Measurements from ENCODE around the gene OR52H1. TPM values are rescaled to one million over a fixed set of nuclear protein-coding genes. Genes with fewer than 3 reads are reported as not detected.

The OR52H1 gene
- polyA plus RNA-seq, 1 of the 3 experiments (the other 2 are of a cell fraction) = not detected

GRCh38 chr11:5507933-5508305 is 40.4 kb downstream of the OR52H1 start:
- ChIA-PET CTCF (interaction anchor here (1.5 kb wide), 1 partner anchor 31 kb away, joined by 7 read pairs; no protein-coding TSS in a partner anchor), POLR2A (no interaction called here)
- DNase-seq = no peak
- 2% methylated on average over 4 of the region's 6 CpGs for WGBS (ENCODE audit: low lambda C conversion rate)
- Histone ChIP-seq H3K4me1 (ENCODE audit: control insufficient read depth in 1 of 2, insufficient read depth in 2 of 2, low read depth in 1 of 2, low read length in 1 of 2) (no peaks in the 10 kb centered on the region; a peak in 1 of 4 replicates), H3K36me3 (replicated peaks in 1 of 2; ENCODE audit: control insufficient read depth in 1 of 2, insufficient read depth in 2 of 2, low read length in 1 of 2) (no peaks in the 10 kb centered on the region), H3F3A (replicated peaks; ENCODE audit: insufficient read depth) (no peaks in the 10 kb centered on the region), H3K27ac (ENCODE audit: low read depth in 2 of 2, low read length in 1 of 2) (no peak overlapping the region), H3K27me3 (ENCODE audit: insufficient read depth) (no peaks in the 10 kb centered on the region), H3K79me2 (ENCODE audit: insufficient read depth) (no peaks in the 10 kb centered on the region), H3K9ac (no peak overlapping the region), H3K4me2 (no peak overlapping the region), H3K9me3 (no peaks in the 10 kb centered on the region), H4K20me1 (ENCODE audit: insufficient read depth) (no peaks in the 10 kb centered on the region), H3K9me2 (no peaks in the 10 kb centered on the region), H2AFZ (ENCODE audit: low read depth) (no peak overlapping the region), H3K4me3 (ENCODE audit: low read depth in 2 of 2, low read length in 1 of 2) (no peak overlapping the region)
- TF ChIP-seq TAF1 (IDR thresholded peaks at IDR 0.05; ENCODE audit: borderline replicate concordance, low read depth, low read length) = no peak
- no peak for TF ChIP-seq YY1 (IDR thresholded peaks at IDR 0.05; ENCODE audit: low read depth)
- TF ChIP-seq POLR2AphosphoS5 (IDR thresholded peaks at IDR 0.05; ENCODE audit: low read depth, low read length) = no peak
- no peak for TF ChIP-seq FOSL2 (IDR thresholded peaks at IDR 0.05; ENCODE audit: borderline replicate concordance, low read depth)
- TF ChIP-seq FOXJ3 (CRISPR knock-in tag; IDR thresholded peaks at IDR 0.05) = no peak
- TF ChIP-seq FOXM1 (IDR thresholded peaks at IDR 0.05; ENCODE audit: low read depth) = no peak
- no peak for TF ChIP-seq SMC3 (IDR thresholded peaks at IDR 0.05; ENCODE audit: low read depth, low read length)
- no peak for TF ChIP-seq RFX5 (IDR thresholded peaks at IDR 0.05; ENCODE audit: low read length)
- no peak for TF ChIP-seq RCOR1 (IDR thresholded peaks at IDR 0.05; ENCODE audit: low read length)
- TF ChIP-seq SIN3A (IDR thresholded peaks at IDR 0.05; ENCODE audit: borderline replicate concordance, low read depth, low read length) = no peak
- TF ChIP-seq MXI1 (IDR thresholded peaks at IDR 0.05; ENCODE audit: low read depth, low read length) = no peak
- no peak for TF ChIP-seq IRF3 (IDR thresholded peaks at IDR 0.05; ENCODE audit: low read depth, low read length)
- TF ChIP-seq MAX (IDR thresholded peaks at IDR 0.05; ENCODE audit: low read depth) = no peak

GRCh38 chr11:5507177-5507932 is 41.0 kb downstream of the OR52H1 start:
- H3K79me2 ChIP-seq (ENCODE audit: insufficient read depth) = no peaks in the 10 kb centered on the region
- POLR2A ChIA-PET = no interaction called here
- no peaks in the 10 kb centered on the region for H3F3A ChIP-seq (replicated peaks; ENCODE audit: insufficient read depth)
- no peak overlapping the region for H3K27ac ChIP-seq (ENCODE audit: low read depth in 2 of 2, low read length in 1 of 2)
- H3K9ac ChIP-seq = no peak overlapping the region
- no peaks in the 10 kb centered on the region for H3K27me3 ChIP-seq (ENCODE audit: insufficient read depth)
- H3K9me2 ChIP-seq = no peaks in the 10 kb centered on the region
- TF ChIP-seq RXRA (IDR thresholded peaks at IDR 0.05; ENCODE audit: borderline replicate concordance, low read depth) (no peak), ELF1 (IDR thresholded peaks at IDR 0.05) (no peak), TCF12 (IDR thresholded peaks at IDR 0.05) (no peak), SMC3 (IDR thresholded peaks at IDR 0.05; ENCODE audit: low read depth, low read length) (no peak), RAD21 (IDR thresholded peaks at IDR 0.05; ENCODE audit: low read length) (no peak), RFX5 (IDR thresholded peaks at IDR 0.05; ENCODE audit: low read length) (no peak)
- H3K4me2 ChIP-seq = no peak overlapping the region
- no peak overlapping the region for H3K4me3 ChIP-seq (ENCODE audit: low read depth in 2 of 2, low read length in 1 of 2)
- no peaks in the 10 kb centered on the region for H3K36me3 ChIP-seq (replicated peaks in 1 of 2; ENCODE audit: control insufficient read depth in 1 of 2, insufficient read depth in 2 of 2, low read length in 1 of 2)
- H4K20me1 ChIP-seq (ENCODE audit: insufficient read depth) = no peaks in the 10 kb centered on the region
- H3K4me1 ChIP-seq (ENCODE audit: control insufficient read depth in 1 of 2, insufficient read depth in 2 of 2, low read depth in 1 of 2, low read length in 1 of 2) = no peaks in the 10 kb centered on the region; a peak in 1 of 4 replicates
- WGBS (ENCODE audit: low lambda C conversion rate) = under 1% methylated on average over 9 of the region's 9 CpGs
- CTCF ChIA-PET = interaction anchor here (1.5 kb wide), 1 partner anchor 31 kb away, joined by 7 read pairs; no protein-coding TSS in a partner anchor
- no peak for DNase-seq
- H3K9me3 ChIP-seq = no peaks in the 10 kb centered on the region
- no peak overlapping the region for H2AFZ ChIP-seq (ENCODE audit: low read depth)

Measured in SK-N-SH (cell line).